ENCODE measurements around the gene EPS15. TPM values are rescaled to one million over a fixed set of nuclear protein-coding genes. Genes with fewer than 3 reads are reported as not detected.

Gene EPS15
- total and polyA plus RNA-seq, 10 of the 15 experiments (the other 5 are each of a cell fraction or from before 2014, with no cell fraction given): 24.7 to 87.8 (median 56.3) TPM

- TF ChIP-seq CUX1 (IDR thresholded peaks at IDR 0.05; ENCODE audit: insufficient replicate concordance, low read depth, low read length) (no peak), ZNF687 (IDR thresholded peaks at IDR 0.05) (no peak)
These were observed 173.8 kb downstream of the EPS15 start (continued) for GRCh38 chr1:51345300-51345687.
